HFF-Myc (cell line): Measurements from ENCODE around the gene CCDC9.

Source experiments
- DNase-seq: peaks from one replicate; pipeline ENCODE4 v3.0.0-alpha.2; 2011; ENCODE audit warnings: low read depth; ENCODE audit errors: extremely low read depth
- H3K4me3 ChIP-seq: replicated peaks from 2 replicates; pipeline ENCODE4 v1.5.1; 2011; ENCODE audit warnings: low read depth, mild to moderate bottlenecking, control low read depth, low read length
- TF ChIP-seq, protein P1 (sequence below): IDR thresholded peaks from 2 replicates; pipeline ENCODE4 v1.5.1; 2012; ENCODE audit warnings: mild to moderate bottlenecking, low read depth, low read length, control low read depth; ENCODE audit errors: missing control alignments

Gene CCDC9

DNA sequence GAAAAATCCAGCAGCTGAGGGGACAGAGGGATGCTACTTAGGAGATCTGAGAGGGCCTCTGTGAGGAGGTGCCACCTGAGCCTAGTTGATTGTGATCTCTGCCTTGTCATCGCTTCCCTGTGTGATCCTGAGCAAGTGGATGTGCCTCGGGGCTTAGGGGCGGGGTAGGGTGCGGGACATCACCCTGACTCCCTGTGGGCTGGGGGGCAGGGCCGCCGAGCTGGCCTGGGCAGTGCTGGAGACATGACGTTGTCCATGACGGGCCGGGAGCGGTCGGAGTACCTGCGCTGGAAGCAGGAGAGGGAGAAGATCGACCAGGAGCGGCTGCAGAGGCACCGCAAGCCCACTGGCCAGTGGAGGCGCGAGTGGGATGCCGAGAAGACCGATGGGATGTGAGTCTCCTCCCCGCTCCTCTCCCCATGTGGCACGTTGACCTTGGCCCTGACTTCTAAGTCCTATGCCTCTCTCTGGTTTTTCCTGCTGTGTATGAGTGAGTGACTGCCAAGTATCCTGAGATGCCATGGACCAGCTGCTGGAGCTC, 10.1 kb downstream of the CCDC9 start:
- TF ChIP-seq, protein P1, sequence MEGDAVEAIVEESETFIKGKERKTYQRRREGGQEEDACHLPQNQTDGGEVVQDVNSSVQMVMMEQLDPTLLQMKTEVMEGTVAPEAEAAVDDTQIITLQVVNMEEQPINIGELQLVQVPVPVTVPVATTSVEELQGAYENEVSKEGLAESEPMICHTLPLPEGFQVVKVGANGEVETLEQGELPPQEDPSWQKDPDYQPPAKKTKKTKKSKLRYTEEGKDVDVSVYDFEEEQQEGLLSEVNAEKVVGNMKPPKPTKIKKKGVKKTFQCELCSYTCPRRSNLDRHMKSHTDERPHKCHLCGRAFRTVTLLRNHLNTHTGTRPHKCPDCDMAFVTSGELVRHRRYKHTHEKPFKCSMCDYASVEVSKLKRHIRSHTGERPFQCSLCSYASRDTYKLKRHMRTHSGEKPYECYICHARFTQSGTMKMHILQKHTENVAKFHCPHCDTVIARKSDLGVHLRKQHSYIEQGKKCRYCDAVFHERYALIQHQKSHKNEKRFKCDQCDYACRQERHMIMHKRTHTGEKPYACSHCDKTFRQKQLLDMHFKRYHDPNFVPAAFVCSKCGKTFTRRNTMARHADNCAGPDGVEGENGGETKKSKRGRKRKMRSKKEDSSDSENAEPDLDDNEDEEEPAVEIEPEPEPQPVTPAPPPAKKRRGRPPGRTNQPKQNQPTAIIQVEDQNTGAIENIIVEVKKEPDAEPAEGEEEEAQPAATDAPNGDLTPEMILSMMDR, result no peak
- DNase-seq, result no peak
- H3K4me3 ChIP-seq, result no peak overlapping the region

DNA sequence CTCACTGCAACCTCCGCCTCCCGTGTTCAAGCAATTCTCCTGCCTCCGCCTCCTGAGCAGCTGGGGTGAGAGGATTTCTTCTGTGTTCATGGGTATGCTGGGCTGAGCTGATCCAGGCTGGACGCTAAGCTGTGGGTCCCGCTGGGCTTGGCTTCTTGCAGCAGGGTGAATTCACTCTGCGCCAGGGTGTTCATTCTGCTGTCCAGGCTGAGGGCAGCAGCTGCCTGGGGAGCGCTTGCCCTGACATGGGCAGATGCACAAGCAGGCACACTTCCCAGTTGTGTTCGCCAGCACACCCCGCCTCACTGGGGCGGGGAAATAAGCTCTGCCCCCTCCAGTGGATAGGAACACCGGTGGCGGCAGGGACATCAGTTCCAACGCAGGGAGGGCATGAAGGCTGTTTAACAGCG, 11.0 kb downstream of the CCDC9 start:
- DNase-seq, result no peak
- H3K4me3 ChIP-seq, result no peak overlapping the region
- TF ChIP-seq, protein P1, result no peak

DNA sequence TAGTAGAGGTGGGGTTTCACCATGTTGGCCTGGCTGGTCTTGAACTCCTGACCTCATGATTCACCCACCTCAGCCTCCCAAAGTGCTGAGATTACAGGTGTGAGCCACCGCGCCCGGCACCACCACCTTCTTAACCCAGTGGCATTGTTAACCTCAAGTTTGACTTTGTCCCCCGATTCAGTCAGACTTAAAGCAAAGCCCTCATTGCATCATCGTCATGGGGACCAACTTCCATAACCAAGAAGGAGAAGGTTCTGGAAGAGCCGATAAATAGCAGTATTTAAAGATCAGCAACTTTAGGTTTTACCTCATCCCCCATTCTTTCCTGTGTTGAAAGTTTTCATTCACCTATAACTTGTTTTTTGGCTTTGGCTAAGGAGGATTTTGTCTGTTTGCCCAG, 11.7 kb downstream of the CCDC9 start:
- TF ChIP-seq, protein P1, result no peak
- no peak overlapping the region for H3K4me3 ChIP-seq
- no peak for DNase-seq

DNA sequence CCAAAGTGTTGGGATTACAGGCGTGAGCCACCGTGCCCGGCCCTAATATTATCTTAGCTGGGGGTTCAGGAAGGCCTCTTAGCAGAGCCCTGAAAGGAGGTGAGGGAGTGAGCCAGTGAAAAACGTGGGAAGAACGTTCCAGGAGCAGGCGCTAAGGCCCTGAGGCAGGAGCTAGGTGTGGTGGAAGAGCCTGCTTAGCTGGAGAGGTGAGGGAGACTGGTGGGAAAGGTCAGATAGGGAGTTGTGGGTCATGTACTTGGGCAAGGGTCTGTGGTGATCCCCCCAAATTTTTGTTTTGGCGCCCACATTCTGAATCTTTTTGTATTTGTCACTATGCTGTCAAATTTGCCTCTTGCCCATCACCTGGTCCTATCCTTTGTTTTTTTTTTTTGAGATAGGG, 13.3 kb downstream of the CCDC9 start:
- DNase-seq, result no peak
- H3K4me3 ChIP-seq, result no peak overlapping the region
- TF ChIP-seq, protein P1, result no peak

DNA sequence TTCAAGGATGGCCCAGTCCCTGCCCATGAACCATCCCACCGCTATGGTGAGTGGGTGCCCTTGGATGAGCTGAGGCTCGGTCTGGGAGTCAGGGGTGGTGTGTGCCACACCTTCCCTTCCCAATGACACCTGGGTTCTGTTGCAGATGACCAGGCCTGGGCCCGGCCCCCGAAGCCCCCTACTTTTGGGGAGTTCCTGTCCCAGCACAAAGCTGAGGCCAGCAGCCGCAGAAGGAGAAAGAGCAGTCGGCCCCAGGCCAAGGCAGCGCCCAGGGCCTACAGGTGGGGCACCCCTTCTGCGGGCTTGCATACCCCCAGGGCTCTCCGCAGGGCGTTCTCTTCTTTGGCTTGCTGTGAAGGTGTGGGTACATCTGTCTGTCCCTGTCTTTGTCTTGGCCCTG, 14.1 kb downstream of the CCDC9 start:
- no peak for DNase-seq
- no peak overlapping the region for H3K4me3 ChIP-seq
- TF ChIP-seq, protein P1, result no peak

DNA sequence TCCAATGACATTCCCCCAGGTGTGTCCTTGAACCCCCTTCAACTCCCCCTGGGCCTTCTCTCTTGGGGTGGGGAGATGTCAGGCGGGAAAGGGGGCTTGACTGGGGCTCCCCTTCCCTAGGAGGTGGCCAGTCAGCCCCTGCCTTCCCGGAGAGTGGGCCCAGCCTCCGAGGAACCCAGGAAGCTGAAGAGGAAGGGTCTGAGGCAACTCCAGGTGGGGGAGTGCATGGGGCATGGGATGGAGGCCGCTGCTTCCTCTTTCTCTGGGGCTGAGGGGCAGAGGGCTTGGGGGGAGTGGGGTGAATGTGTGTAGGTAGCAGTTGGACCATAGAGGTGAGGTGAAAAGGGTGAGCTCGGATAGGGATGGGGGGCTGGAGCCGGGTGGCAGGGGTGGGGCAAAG, 15.6 kb downstream of the CCDC9 start:
- TF ChIP-seq, protein P1, result no peak
- DNase-seq, result no peak
- no peak overlapping the region for H3K4me3 ChIP-seq
